Aorta (tissue), 5 donors: ENCODE results near the gene RAB30. TPM values are rescaled to one million over a fixed set of nuclear protein-coding genes. Genes with fewer than 3 reads are reported as not detected.
A peak's percentile ranks its signal among the peaks of the same experiment; 100 is the strongest.
"Not testable (repeated sequence)": the region's sequence is repeated elsewhere in the genome, so short reads cannot be mapped to it uniquely, and the experiment has no call there.

Experiments
- ATAC-seq: fragments of 200-7000 bp; cut with Tn5 transposase; one replicate; pipeline ENCODE4 v1.9.1; 2022; ENCODE audit warnings: moderate library complexity; ENCODE audit not compliant: low FRiP score
- DNase-seq, 2 donors: peaks; one replicate each; pipeline ENCODE4 v3.0.0-alpha.2; 2020
- H3K27ac ChIP-seq, 2 donors: one replicate each; pipeline ENCODE4 v1.5.1; 2013; ENCODE audit warnings: low read length in 2 of 2, mild to moderate bottlenecking in 2 of 2, moderate library complexity in 2 of 2, control low read depth in 1 of 2, inconsistent platforms in 1 of 2, low read depth in 1 of 2
- H3K27me3 ChIP-seq, 2 donors: one replicate each; pipeline ENCODE4 v1.6.1; 2013; ENCODE audit warnings: control low read depth in 1 of 2, low read length in 1 of 2, mild to moderate bottlenecking in 1 of 2, moderate library complexity in 1 of 2; ENCODE audit not compliant: insufficient read depth in 2 of 2, control insufficient read depth in 1 of 2
- H3K36me3 ChIP-seq, 2 donors: one replicate each; pipeline ENCODE4 v1.6.1; 2013; ENCODE audit warnings: control low read depth in 1 of 2, low read length in 1 of 2, mild to moderate bottlenecking in 1 of 2; ENCODE audit not compliant: insufficient read depth in 2 of 2, control insufficient read depth in 1 of 2
- H3K4me1 ChIP-seq, 2 donors: one replicate each; pipeline ENCODE4 v1.6.1; 2013; ENCODE audit warnings: low read length in 2 of 2, control low read depth in 1 of 2, mild to moderate bottlenecking in 1 of 2, moderate library complexity in 1 of 2; ENCODE audit not compliant: insufficient read depth in 2 of 2, control insufficient read depth in 1 of 2
- H3K4me3 ChIP-seq, 2 donors: one replicate each; pipeline ENCODE4 v1.5.1; 2013; ENCODE audit warnings: low read length in 2 of 2, control low read depth in 1 of 2, mild to moderate bottlenecking in 1 of 2
- H3K9me3 ChIP-seq: one replicate; pipeline ENCODE4 v1.6.1; 2013; ENCODE audit warnings: mild to moderate bottlenecking, low read length; ENCODE audit not compliant: control insufficient read depth
- WGBS, 2 donors: extraction: QIAGEN DNeasy Blood & Tissue Kit; methylation state at CpG; one replicate each; pipeline ENCODE4 v1.1.7; 2013; 5-methylcytosine and 5-hydroxymethylcytosine counted together
- intact Hi-C, 2 donors: fragments of 100-400 bp; cut with DNase I; formaldehyde crosslinking; loops; one replicate each; pipeline versions ENCODE4 v1.14.2 to v1.15.0; 2022
- polyA plus RNA-seq, 2 donors: library from polyadenylated mRNA; stranded (reverse); fragments of 200-250 nt; gene quantifications; one replicate each; pipeline ENCODE4 v1.2.3, GENCODE V29; 2013
- total RNA-seq, 2 donors: library from RNA; stranded (reverse); fragmentation: NEBNext Ultra II Directional; extraction: Animal tissue kit (Norgen Biotek cat#: 25700); gene quantifications; one replicate each; pipeline ENCODE4 v1.2.1, GENCODE V29; 2021
- donor health status: healthy with polysubstance abuse.
- donor health status: Bipolar disorder and iron deficiency.
- donor health status: DM: no; HTN: no; CAD: no.
- donor health status: DM: no; HTN: no; CAD: no.
- donor health status: DM: yes; HTN: yes; CAD: no.

The RAB30 gene
- total and polyA plus RNA-seq, 4 donors: 2.9 to 44.1 (median 12.0) TPM

- Histone ChIP-seq H3K27me3 (no peaks in the 10 kb centered on the region), H3K27ac (no peak overlapping the region), H3K9me3 (no peaks in the 10 kb centered on the region), H3K36me3 (no peaks in the 10 kb centered on the region), H3K4me1 (no peaks in the 10 kb centered on the region), H3K4me3 (no peak overlapping the region)
- DNase-seq: no peak
- intact Hi-C loops: no loop called here
- no peak for ATAC-seq
- 74 to 82% methylated on average over 4 of the region's 4 CpGs for WGBS, 2 donors
Observed at GRCh38 chr11:82969811-82970210, 101.9 kb downstream of the RAB30 start.

- ATAC-seq (no peak), DNase-seq (no peak)
- H3K27me3 ChIP-seq: no peaks in the 10 kb centered on the region
- 80 to 87% methylated on average over 4 of the region's 4 CpGs for WGBS, 2 donors
- no peak overlapping the region for H3K4me3 ChIP-seq
- H3K27ac ChIP-seq: no peak overlapping the region
- H3K4me1 ChIP-seq: no peaks in the 10 kb centered on the region
- no peaks in the 10 kb centered on the region for H3K9me3 ChIP-seq
- intact Hi-C loops: no loop called here
- H3K36me3 ChIP-seq: no peaks in the 10 kb centered on the region
Observed at GRCh38 chr11:82967381-82967780, 104.3 kb downstream of the RAB30 start.

- H3K36me3 ChIP-seq, H3K27ac ChIP-seq, H3K4me1 ChIP-seq, H3K9me3 ChIP-seq, H3K27me3 ChIP-seq, H3K4me3 ChIP-seq, DNase-seq, ATAC-seq, intact Hi-C loops: not testable (repeated sequence)
Observed at GRCh38 chr11:82962021-82962420, 109.7 kb downstream of the RAB30 start.

GRCh38 chr11:82960779-82961143, 110.9 kb downstream of the RAB30 start:
- Histone ChIP-seq H3K4me3 (no peak overlapping the region), H3K4me1 (no peaks in the 10 kb centered on the region), H3K9me3 (peaks cover 5% of the 10 kb centered on the region), H3K27me3 (no peaks in the 10 kb centered on the region), H3K36me3 (no peaks in the 10 kb centered on the region), H3K27ac (no peak overlapping the region)
- ATAC-seq: no peak
- intact Hi-C loops: no loop called here
- no peak for DNase-seq
- WGBS, 2 donors: 55 to 57% methylated on average over 2 of the region's 2 CpGs

GRCh38 chr11:82959987-82960778, 111.5 kb downstream of the RAB30 start:
- H3K4me3 ChIP-seq: no peak overlapping the region
- peaks cover 5% of the 10 kb centered on the region for H3K9me3 ChIP-seq
- no peak for DNase-seq
- H3K27ac ChIP-seq: no peak overlapping the region
- ATAC-seq: no peak
- no peaks in the 10 kb centered on the region for H3K4me1 ChIP-seq
- H3K27me3 ChIP-seq: no peaks in the 10 kb centered on the region
- intact Hi-C loops: no loop called here
- no peaks in the 10 kb centered on the region for H3K36me3 ChIP-seq
- 50 to 56% methylated on average over 5 of the region's 5 CpGs for WGBS, 2 donors

- H3K36me3 ChIP-seq, H3K9me3 ChIP-seq, intact Hi-C loops, H3K27me3 ChIP-seq, H3K4me1 ChIP-seq, ATAC-seq, H3K4me3 ChIP-seq, H3K27ac ChIP-seq: not testable (repeated sequence)
- peak in 1 of 2 donors; percentile 57 for DNase-seq
- WGBS, 2 donors: 57 to 62% methylated on average over 9 of the region's 9 CpGs
Observed at GRCh38 chr11:82955736-82956453, 115.8 kb downstream of the RAB30 start.

GRCh38 chr11:82950502-82950901, 121.2 kb downstream of the RAB30 start:
- ATAC-seq: not testable (repeated sequence)
- WGBS, 2 donors: 93 to 97% methylated on average over 2 of the region's 2 CpGs

GRCh38 chr11:82949352-82949751, 122.3 kb downstream of the RAB30 start:
- no peak for DNase-seq
- Histone ChIP-seq H3K9me3 (peaks cover 2% of the 10 kb centered on the region), H3K36me3 (no peaks in the 10 kb centered on the region), H3K4me3 (no peak overlapping the region), H3K4me1 (no peaks in the 10 kb centered on the region), H3K27me3 (no peaks in the 10 kb centered on the region), H3K27ac (no peak overlapping the region)
- no peak for ATAC-seq
- intact Hi-C loops: no loop called here

More at GRCh38 chr11:82950502-82950901, 121.2 kb downstream of the RAB30 start:
- H3K9me3 ChIP-seq, H3K4me3 ChIP-seq, DNase-seq, intact Hi-C loops, H3K27me3 ChIP-seq, H3K4me1 ChIP-seq, H3K27ac ChIP-seq, H3K36me3 ChIP-seq: not testable (repeated sequence)

- Histone ChIP-seq H3K4me3 (no peak overlapping the region), H3K27ac (no peak overlapping the region), H3K36me3 (no peaks in the 10 kb centered on the region), H3K9me3 (peaks cover 2% of the 10 kb centered on the region), H3K27me3 (no peaks in the 10 kb centered on the region), H3K4me1 (no peaks in the 10 kb centered on the region)
- intact Hi-C loops: no loop called here
- ATAC-seq (no peak), DNase-seq (no peak)
Observed at GRCh38 chr11:82945682-82946081, 126.0 kb downstream of the RAB30 start.
